GM12878 (cell line): ENCODE measurements around the gene FANK1. TPM values are rescaled to one million over a fixed set of nuclear protein-coding genes. Genes with fewer than 3 reads are reported as not detected.

ENCODE experiments used
- ATAC-seq: fragments of 200-7000 bp; cut with Tn5 transposase; 3 replicates; pipeline ENCODE4 v1.9.1; 2020; ENCODE audit warnings: mild to moderate bottlenecking, moderate library complexity
- BruUV-seq: library from RNA; stranded (reverse); fragments of 400-500 nt; replicated peaks from 2 replicates; lab custom pipeline; 2021; lab: Mats Ljungman, UMichigan
- CTCF ChIA-PET: fragments of 300-600 bp; sonication (Branson Sonifier 250); formaldehyde crosslinking; extraction: SDS; loops from one replicate; lab custom pipeline; 2021; ENCODE audit warnings: inconsistent platforms; lab: Yijun Ruan, JAX
- POLR2A ChIA-PET: fragments of 350-600 bp; formaldehyde crosslinking; extraction: SDS; loops from one replicate; lab custom pipeline; 2021; ENCODE audit warnings: inconsistent platforms; lab: Charles Lee
- RAD21 ChIA-PET: fragments of 300-600 bp; sonication (Branson Sonifier 250); formaldehyde crosslinking; loops from one replicate; lab custom pipeline; 2023; ENCODE audit warnings: antibody characterized with exemption; ENCODE audit not compliant: unreplicated experiment; lab: Charles Lee
- SMC1A ChIA-PET: fragments of 300-600 bp; sonication (Branson Sonifier 250); formaldehyde crosslinking; loops from one replicate; lab custom pipeline; 2023; ENCODE audit not compliant: unreplicated experiment, uncharacterized antibody; lab: Charles Lee
- DNase-seq: peaks from one replicate; pipeline ENCODE4 v3.0.0-alpha.2; 2011; ENCODE audit warnings: low read depth, low spot score
- FAIRE-seq: peaks from 3 replicates; lab custom pipeline; 2011; peaks lifted over from hg19 to GRCh38; lab: Jason Lieb, UNC
- H2AFZ ChIP-seq: 2 replicates; pipeline ENCODE4 v1.6.0; 2011; ENCODE audit warnings: low read depth, low read length, control low read depth; ENCODE audit not compliant: control insufficient read depth
- H3K27ac ChIP-seq: 2 replicates; pipeline ENCODE4 v1.5.1; 2011; ENCODE audit warnings: control low read depth; ENCODE audit not compliant: control insufficient read depth, insufficient read depth
- H3K27me3 ChIP-seq, 2 experiments: replicated peaks in 1 of 2; 2 replicates each; pipeline versions ENCODE4 v1.6.0 to v1.6.1; 2011; ENCODE audit warnings: low read length in 1 of 2; ENCODE audit not compliant: control insufficient read depth in 2 of 2, insufficient read depth in 2 of 2
- H3K36me3 ChIP-seq, 2 experiments: 2 replicates each; pipeline ENCODE4 v1.5.1; 2011; ENCODE audit warnings: low read length in 1 of 2; ENCODE audit not compliant: control insufficient read depth in 2 of 2, insufficient read depth in 2 of 2
- H3K4me1 ChIP-seq: 2 replicates; pipeline ENCODE4 v1.6.1; 2011; ENCODE audit warnings: mild to moderate bottlenecking, low read length, moderate library complexity, mixed read lengths; ENCODE audit not compliant: control insufficient read depth, insufficient read depth
- H3K4me2 ChIP-seq: 2 replicates; pipeline ENCODE4 v1.6.0; 2011; ENCODE audit warnings: control low read depth; ENCODE audit not compliant: control insufficient read depth, insufficient read depth
- H3K4me3 ChIP-seq: fragments of 200-600 bp; sonication (generic); 2 replicates; pipeline ENCODE4 v1.5.1; 2016
- H3K79me2 ChIP-seq: 2 replicates; pipeline ENCODE4 v1.6.0; 2011; ENCODE audit warnings: low read length; ENCODE audit not compliant: control insufficient read depth, insufficient read depth
- H3K9ac ChIP-seq: 2 replicates; pipeline ENCODE4 v1.8.0; 2011; ENCODE audit warnings: low read length, control low read depth, mixed read lengths; ENCODE audit not compliant: control insufficient read depth, insufficient read depth
- H3K9me3 ChIP-seq: replicated peaks from 3 replicates; pipeline ENCODE4 v1.5.1; 2011; ENCODE audit warnings: mild to moderate bottlenecking, low read length; ENCODE audit not compliant: control insufficient read depth, insufficient read depth
- H4K20me1 ChIP-seq: 2 replicates; pipeline ENCODE4 v1.6.0; 2011; ENCODE audit not compliant: control insufficient read depth, insufficient read depth
- CHD2 ChIP-seq: IDR thresholded peaks from 2 replicates; pipeline ENCODE4 v1.6.1; 2011; ENCODE audit warnings: low read depth, low read length, improper control_type of control experiment, borderline replicate concordance
- ETV6 ChIP-seq, 2 experiments: fragments of 450-650 bp in 1 of 2; IDR thresholded peaks in 1 of 2; conservative IDR thresholded peaks in 1 of 2; 2 replicates each; pipeline ENCODE4 v1.6.1; 2014; ENCODE audit warnings: antibody characterized with exemption in 1 of 2, borderline replicate concordance in 1 of 2, low read depth in 1 of 2, mild to moderate bottlenecking in 1 of 2, moderate library complexity in 1 of 2
- IKZF2 ChIP-seq, 2 experiments: fragments of 450-650 bp; IDR thresholded peaks; 2 replicates each; pipeline ENCODE4 v1.6.1; 2017; ENCODE audit warnings: mild to moderate bottlenecking in 2 of 2, moderate library complexity in 2 of 2
- POLR2AphosphoS2 ChIP-seq: IDR thresholded peaks from 2 replicates; pipeline ENCODE4 v1.6.1; 2011; ENCODE audit warnings: low read depth, mild to moderate bottlenecking, low read length, improper control_type of control experiment, moderate library complexity
- SIN3A ChIP-seq: IDR thresholded peaks from 2 replicates; pipeline ENCODE4 v1.6.1; 2012; ENCODE audit warnings: low read depth, low read length, improper control_type of control experiment
- WGBS: methylation state at CpG from one replicate; pipeline ENCODE4 v1.1.6; 2016; ENCODE audit warnings: low lambda C conversion rate; ENCODE audit not compliant: insufficient replicate concordance, insufficient coverage; ENCODE audit errors: missing lambda C conversion rate; 5-methylcytosine and 5-hydroxymethylcytosine counted together
- in situ Hi-C: fragments of 300-500 bp; cut with MboI; formaldehyde crosslinking; loops from 9 replicates; pipeline ENCODE4 v1.14.3; 2018; ENCODE audit warnings: mixed read lengths
- intact Hi-C: fragments of 100-400 bp; cut with micrococcal nuclease; formaldehyde crosslinking; loops from one replicate; pipeline ENCODE4 v1.14.2; 2022; ENCODE audit not compliant: unreplicated experiment
- polyA plus RNA-seq, 11 experiments: library from polyadenylated mRNA; depleted of rRNA in 4 of 11; unstranded in 6 of 11; stranded (reverse) in 5 of 11; fragments of >200 nt; fragmentation: Nextera tagmentation in 4 of 11; fragmentation: Illumina TruSeq in 1 of 11; extraction: Ambion mirVana in 4 of 11; extraction: Trizol in 1 of 11; gene quantifications; 1 replicate in 1 of 11; 2 replicates in 10 of 11; pipeline versions ENCODE4 v1.2.1 to v1.2.3, GENCODE V29; 2011 to 2016; ENCODE audit warnings: inconsistent platforms in 2 of 11, missing spikeins in 2 of 11, low read depth in 1 of 11
- total RNA-seq, 4 experiments: library from RNA; depleted of rRNA in 3 of 4; stranded (reverse); fragments of >200 nt in 3 of 4; fragmentation: Illumina TruSeq in 1 of 4; extraction: Trizol in 1 of 4; gene quantifications; 2 replicates each; pipeline versions ENCODE4 v1.2.1 to v1.2.3, GENCODE V29; 2013 to 2021
- TF ChIP-seq, protein P1 (sequence below): fragments of 450-650 bp; IDR thresholded peaks from 2 replicates; pipeline ENCODE4 v1.6.1; 2018; ENCODE audit warnings: borderline replicate concordance, mild to moderate bottlenecking; ENCODE audit not compliant: partially characterized antibody
- TF ChIP-seq, protein P2 (sequence below): fragments of 450-650 bp; IDR thresholded peaks from 2 replicates; pipeline ENCODE4 v1.6.1; 2017; ENCODE audit warnings: low read depth, mild to moderate bottlenecking, moderate library complexity
- TF ChIP-seq, protein P3 (sequence below), 3 experiments: IDR thresholded peaks in 2 of 3; conservative IDR thresholded peaks in 1 of 3; 2 replicates each; pipeline ENCODE4 v1.5.1; 2011; ENCODE audit warnings: low read depth in 3 of 3, low read length in 3 of 3, mild to moderate bottlenecking in 3 of 3, control low read depth in 2 of 3, moderate library complexity in 2 of 3, inconsistent platforms in 1 of 3, mixed read lengths in 1 of 3; ENCODE audit not compliant: control insufficient read depth in 2 of 3, insufficient read depth in 1 of 3; ENCODE audit errors: extremely low read depth in 1 of 3
- TF ChIP-seq, protein P4 (sequence below): fragments of 450-650 bp; IDR thresholded peaks from 2 replicates; pipeline ENCODE4 v1.6.1; 2016; ENCODE audit warnings: mild to moderate bottlenecking

The FANK1 gene
- total and polyA plus RNA-seq, 10 of the 15 experiments (the other 5 are each of a cell fraction or from before 2014, with no cell fraction given), result 0.07 to 0.16 (median 0.13) TPM; not detected in 6

DNA sequence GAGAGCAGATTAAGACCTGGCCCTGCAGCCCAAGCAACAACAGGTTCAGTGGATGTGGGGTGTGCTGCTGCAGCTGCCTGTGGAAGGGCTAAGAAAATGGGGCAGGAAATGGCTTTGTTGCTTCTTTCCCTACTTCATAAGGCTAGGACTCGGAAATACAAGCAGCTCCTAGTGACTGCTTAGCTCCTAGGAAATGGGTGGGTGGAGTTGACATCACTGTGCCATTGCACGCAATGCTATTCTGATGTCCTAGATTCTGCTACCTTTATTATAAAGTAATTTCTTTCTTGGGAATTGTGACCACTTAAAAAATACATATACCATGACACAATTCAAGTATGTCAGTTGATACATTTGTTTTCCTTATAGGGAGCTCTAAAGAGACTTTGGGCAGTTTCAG is 155.8 kb downstream of the FANK1 start:
- BruUV-seq, result no TSS peak
- 37% methylated on average over 2 of the region's 2 CpGs for WGBS
- SMC1A ChIA-PET, result no interaction called here
- Histone ChIP-seq H2AFZ (no peak overlapping the region), H3K9me3 (no peaks in the 10 kb centered on the region), H3K27ac (no peak overlapping the region)
- intact Hi-C loops, result no loop called here
- CTCF ChIA-PET, result no interaction called here
- TF ChIP-seq POLR2AphosphoS2 (no peak), IKZF2 (IDR thresholded peaks at IDR 0.05) (no peak), ETV6 (conservative IDR thresholded peaks at IDR 0.05 in 1 of 2, IDR thresholded peaks at IDR 0.05 in 1 of 2; ENCODE audit: borderline replicate concordance in 1 of 2, low read depth in 1 of 2) (no peak)
- TF ChIP-seq, protein P1, sequence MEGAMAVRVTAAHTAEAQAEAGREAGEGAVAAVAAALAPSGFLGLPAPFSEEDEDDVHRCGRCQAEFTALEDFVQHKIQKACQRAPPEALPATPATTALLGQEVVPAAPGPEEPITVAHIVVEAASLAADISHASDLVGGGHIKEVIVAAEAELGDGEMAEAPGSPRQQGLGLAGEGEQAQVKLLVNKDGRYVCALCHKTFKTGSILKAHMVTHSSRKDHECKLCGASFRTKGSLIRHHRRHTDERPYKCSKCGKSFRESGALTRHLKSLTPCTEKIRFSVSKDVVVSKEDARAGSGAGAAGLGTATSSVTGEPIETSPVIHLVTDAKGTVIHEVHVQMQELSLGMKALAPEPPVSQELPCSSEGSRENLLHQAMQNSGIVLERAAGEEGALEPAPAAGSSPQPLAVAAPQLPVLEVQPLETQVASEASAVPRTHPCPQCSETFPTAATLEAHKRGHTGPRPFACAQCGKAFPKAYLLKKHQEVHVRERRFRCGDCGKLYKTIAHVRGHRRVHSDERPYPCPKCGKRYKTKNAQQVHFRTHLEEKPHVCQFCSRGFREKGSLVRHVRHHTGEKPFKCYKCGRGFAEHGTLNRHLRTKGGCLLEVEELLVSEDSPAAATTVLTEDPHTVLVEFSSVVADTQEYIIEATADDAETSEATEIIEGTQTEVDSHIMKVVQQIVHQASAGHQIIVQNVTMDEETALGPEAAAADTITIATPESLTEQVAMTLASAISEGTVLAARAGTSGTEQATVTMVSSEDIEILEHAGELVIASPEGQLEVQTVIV, result no peak
- TF ChIP-seq, all 136 proteins: peak for 0
- Histone ChIP-seq H3K27me3 (no peaks in the 10 kb centered on the region), H3K36me3 (no peaks in the 10 kb centered on the region), H3K4me1 (no peaks in the 10 kb centered on the region), H3K4me3 (no peak overlapping the region), H3K4me2 (no peak overlapping the region), H4K20me1 (no peaks in the 10 kb centered on the region), H3K9ac (no peak overlapping the region), H3K79me2 (no peaks in the 10 kb centered on the region)
- ChIA-PET POLR2A (no interaction called here), RAD21 (no interaction called here)
- in situ Hi-C loops, result no loop called here
- no peak for DNase-seq
- no peak for ATAC-seq
- no peak for FAIRE-seq

DNA sequence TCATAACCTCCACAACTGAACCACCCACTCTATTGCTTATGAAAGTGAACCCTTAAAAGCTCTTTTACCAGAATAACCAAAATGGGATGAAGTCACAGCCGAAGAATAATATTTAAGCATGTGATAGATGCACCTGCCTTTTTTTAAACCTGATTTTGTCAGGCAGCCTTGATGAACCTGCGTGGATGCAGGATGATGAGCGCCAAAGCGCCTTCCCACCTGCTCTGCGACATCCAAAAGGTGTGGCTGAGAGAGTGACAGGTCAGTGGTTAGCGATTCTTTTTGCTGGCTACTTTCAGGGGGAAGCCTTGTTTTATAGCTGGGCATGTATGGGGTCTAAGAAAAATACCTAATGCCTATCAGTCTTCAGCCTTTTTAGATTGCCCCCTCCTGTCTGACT is 157.8 kb downstream of the FANK1 start:
- no peak overlapping the region for H2AFZ ChIP-seq
- intact Hi-C loops (no loop called here), in situ Hi-C loops (no loop called here)
- FAIRE-seq, result no peak
- CTCF ChIA-PET, result no interaction called here
- no peak overlapping the region for H3K4me2 ChIP-seq
- no peaks in the 10 kb centered on the region for H3K9me3 ChIP-seq
- BruUV-seq, result no TSS peak
- no peak for ATAC-seq
- no peaks in the 10 kb centered on the region for H3K79me2 ChIP-seq
- no peaks in the 10 kb centered on the region for H3K27me3 ChIP-seq
- DNase-seq, result no peak
- no peak overlapping the region for H3K27ac ChIP-seq
- H3K4me3 ChIP-seq, result no peak overlapping the region
- 52% methylated on average over 6 of the region's 6 CpGs for WGBS
- no peaks in the 10 kb centered on the region for H3K36me3 ChIP-seq
- H3K4me1 ChIP-seq, result no peaks in the 10 kb centered on the region
- POLR2A ChIA-PET, result no interaction called here
- H4K20me1 ChIP-seq, result no peaks in the 10 kb centered on the region
- H3K9ac ChIP-seq, result no peak overlapping the region
- RAD21 ChIA-PET, result no interaction called here
- SMC1A ChIA-PET, result no interaction called here
- TF ChIP-seq, protein P2, sequence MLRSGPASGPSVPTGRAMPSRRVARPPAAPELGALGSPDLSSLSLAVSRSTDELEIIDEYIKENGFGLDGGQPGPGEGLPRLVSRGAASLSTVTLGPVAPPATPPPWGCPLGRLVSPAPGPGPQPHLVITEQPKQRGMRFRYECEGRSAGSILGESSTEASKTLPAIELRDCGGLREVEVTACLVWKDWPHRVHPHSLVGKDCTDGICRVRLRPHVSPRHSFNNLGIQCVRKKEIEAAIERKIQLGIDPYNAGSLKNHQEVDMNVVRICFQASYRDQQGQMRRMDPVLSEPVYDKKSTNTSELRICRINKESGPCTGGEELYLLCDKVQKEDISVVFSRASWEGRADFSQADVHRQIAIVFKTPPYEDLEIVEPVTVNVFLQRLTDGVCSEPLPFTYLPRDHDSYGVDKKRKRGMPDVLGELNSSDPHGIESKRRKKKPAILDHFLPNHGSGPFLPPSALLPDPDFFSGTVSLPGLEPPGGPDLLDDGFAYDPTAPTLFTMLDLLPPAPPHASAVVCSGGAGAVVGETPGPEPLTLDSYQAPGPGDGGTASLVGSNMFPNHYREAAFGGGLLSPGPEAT, result no peak
- TF ChIP-seq SIN3A (no peak), CHD2 (no peak)
- TF ChIP-seq, protein P3, sequence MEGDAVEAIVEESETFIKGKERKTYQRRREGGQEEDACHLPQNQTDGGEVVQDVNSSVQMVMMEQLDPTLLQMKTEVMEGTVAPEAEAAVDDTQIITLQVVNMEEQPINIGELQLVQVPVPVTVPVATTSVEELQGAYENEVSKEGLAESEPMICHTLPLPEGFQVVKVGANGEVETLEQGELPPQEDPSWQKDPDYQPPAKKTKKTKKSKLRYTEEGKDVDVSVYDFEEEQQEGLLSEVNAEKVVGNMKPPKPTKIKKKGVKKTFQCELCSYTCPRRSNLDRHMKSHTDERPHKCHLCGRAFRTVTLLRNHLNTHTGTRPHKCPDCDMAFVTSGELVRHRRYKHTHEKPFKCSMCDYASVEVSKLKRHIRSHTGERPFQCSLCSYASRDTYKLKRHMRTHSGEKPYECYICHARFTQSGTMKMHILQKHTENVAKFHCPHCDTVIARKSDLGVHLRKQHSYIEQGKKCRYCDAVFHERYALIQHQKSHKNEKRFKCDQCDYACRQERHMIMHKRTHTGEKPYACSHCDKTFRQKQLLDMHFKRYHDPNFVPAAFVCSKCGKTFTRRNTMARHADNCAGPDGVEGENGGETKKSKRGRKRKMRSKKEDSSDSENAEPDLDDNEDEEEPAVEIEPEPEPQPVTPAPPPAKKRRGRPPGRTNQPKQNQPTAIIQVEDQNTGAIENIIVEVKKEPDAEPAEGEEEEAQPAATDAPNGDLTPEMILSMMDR (IDR thresholded peaks at IDR 0.05 in 2 of 3, conservative IDR thresholded peaks at IDR 0.05 in 1 of 3; ENCODE audit: control insufficient read depth in 2 of 3, extremely low read depth in 1 of 3, insufficient read depth in 1 of 3, low read depth in 3 of 3, low read length in 3 of 3), result no peak
- TF ChIP-seq, protein P4, sequence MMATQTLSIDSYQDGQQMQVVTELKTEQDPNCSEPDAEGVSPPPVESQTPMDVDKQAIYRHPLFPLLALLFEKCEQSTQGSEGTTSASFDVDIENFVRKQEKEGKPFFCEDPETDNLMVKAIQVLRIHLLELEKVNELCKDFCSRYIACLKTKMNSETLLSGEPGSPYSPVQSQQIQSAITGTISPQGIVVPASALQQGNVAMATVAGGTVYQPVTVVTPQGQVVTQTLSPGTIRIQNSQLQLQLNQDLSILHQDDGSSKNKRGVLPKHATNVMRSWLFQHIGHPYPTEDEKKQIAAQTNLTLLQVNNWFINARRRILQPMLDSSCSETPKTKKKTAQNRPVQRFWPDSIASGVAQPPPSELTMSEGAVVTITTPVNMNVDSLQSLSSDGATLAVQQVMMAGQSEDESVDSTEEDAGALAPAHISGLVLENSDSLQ, result no peak
